A673 (cell line): ENCODE measurements around the gene MGAT5. TPM values are rescaled to one million over a fixed set of nuclear protein-coding genes. Genes with fewer than 3 reads are reported as not detected.
A peak's percentile ranks its signal among the peaks of the same experiment; 100 is the strongest.

Experiments used
- BruUV-seq: library from RNA; stranded (reverse); fragments of 400-500 nt; replicated peaks from 2 replicates; lab custom pipeline; 2021; lab: Mats Ljungman, UMichigan
- CTCF ChIA-PET: fragments of 300-600 bp; sonication (Branson Sonifier 250); formaldehyde crosslinking; loops from one replicate; lab custom pipeline; 2022; ENCODE audit warnings: antibody characterized with exemption; lab: Charles Lee
- POLR2A ChIA-PET: fragments of 300-600 bp; sonication (Branson Sonifier 250); formaldehyde crosslinking; loops from one replicate; lab custom pipeline; 2022; ENCODE audit warnings: antibody characterized with exemption; ENCODE audit not compliant: low non-redundant PET; lab: Charles Lee
- DNase-seq: peaks from one replicate; pipeline ENCODE4 v3.0.0-alpha.2; 2015; ENCODE audit warnings: low spot score
- H3K27ac ChIP-seq: fragments of 200-600 bp; sonication (generic); 2 replicates; pipeline ENCODE4 v1.5.1; 2016; ENCODE audit warnings: mixed run types, low read depth, mild to moderate bottlenecking, mixed read lengths, antibody characterized with exemption, low read length; ENCODE audit not compliant: poor library complexity, severe bottlenecking
- H3K27me3 ChIP-seq: fragments of 200-600 bp; sonication (generic); replicated peaks from 2 replicates; pipeline ENCODE4 v1.6.1; 2017; ENCODE audit warnings: mixed run types, low read depth, mild to moderate bottlenecking, mixed read lengths, antibody characterized with exemption, low read length; ENCODE audit not compliant: insufficient read depth, poor library complexity
- H3K36me3 ChIP-seq: fragments of 200-600 bp; sonication (generic); 2 replicates; pipeline ENCODE4 v1.6.1; 2016; ENCODE audit warnings: mixed run types, mild to moderate bottlenecking, mixed read lengths, antibody characterized with exemption, low read length; ENCODE audit not compliant: insufficient read depth, poor library complexity, severe bottlenecking
- H3K4me1 ChIP-seq: fragments of 200-600 bp; sonication (generic); 2 replicates; pipeline ENCODE4 v1.6.1; 2017; ENCODE audit warnings: mixed run types, mild to moderate bottlenecking, mixed read lengths, antibody characterized with exemption, low read length; ENCODE audit not compliant: insufficient read depth, poor library complexity, severe bottlenecking
- H3K4me3 ChIP-seq: fragments of 200-600 bp; sonication (generic); 2 replicates; pipeline ENCODE4 v1.5.1; 2016; ENCODE audit warnings: low read depth, mixed run types, mild to moderate bottlenecking, mixed read lengths, low read length; ENCODE audit not compliant: poor library complexity, severe bottlenecking
- H3K9me3 ChIP-seq: fragments of 200-600 bp; sonication (generic); 2 replicates; pipeline ENCODE4 v1.6.1; 2016; ENCODE audit warnings: mixed run types, low read depth, mild to moderate bottlenecking, mixed read lengths, antibody characterized with exemption, low read length; ENCODE audit not compliant: poor library complexity, severe bottlenecking
- EZH2 ChIP-seq: fragments of 200-600 bp; sonication (generic); IDR thresholded peaks from 2 replicates; pipeline ENCODE4 v1.6.1; 2017; ENCODE audit warnings: borderline replicate concordance, low read depth, mild to moderate bottlenecking, mixed read lengths, antibody characterized with exemption, low read length; ENCODE audit not compliant: poor library complexity, severe bottlenecking
- intact Hi-C: fragments of 100-400 bp; cut with micrococcal nuclease; formaldehyde crosslinking; loops from one replicate; pipeline ENCODE4 v1.10.0; 2022; ENCODE audit not compliant: unreplicated experiment
- total RNA-seq: library from RNA; stranded (reverse); gene quantifications from 2 replicates; pipeline ENCODE4 v1.2.3, GENCODE V29; 2021
- TF ChIP-seq, protein P1 (sequence below): fragments of 300-800, 200-600 bp; sonication (generic); conservative IDR thresholded peaks from 2 replicates; pipeline ENCODE4 v1.5.1; 2017; ENCODE audit warnings: low read depth, mild to moderate bottlenecking, antibody characterized with exemption, low read length, moderate library complexity, mixed read lengths

MGAT5 gene
- total RNA-seq, 1 experiment from 2014 or later: 11.0 TPM

DNA sequence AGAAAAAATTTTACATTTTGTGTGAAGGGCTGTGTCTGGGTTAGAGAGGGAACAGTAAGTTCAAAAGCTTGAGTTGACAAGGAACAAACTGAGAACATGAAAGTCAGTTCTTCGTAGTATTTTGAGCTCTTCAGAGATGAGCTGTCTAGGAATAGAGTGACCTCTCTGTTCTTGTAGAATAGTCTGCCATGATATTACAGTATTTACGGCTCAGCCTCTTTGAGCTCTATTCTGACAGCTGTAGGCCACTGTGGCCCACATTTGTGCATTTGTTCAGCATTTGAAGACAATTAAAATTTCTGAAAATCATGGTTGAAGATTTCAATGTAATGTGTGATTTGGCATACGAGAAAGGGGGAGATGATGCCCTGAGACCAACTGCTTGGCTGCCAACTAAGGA is 172.8 kb downstream of the MGAT5 start:
- Histone ChIP-seq H3K4me3 (no peak overlapping the region), H3K36me3 (no peaks in the 10 kb centered on the region), H3K9me3 (no peaks in the 10 kb centered on the region), H3K4me1 (no peaks in the 10 kb centered on the region), H3K27ac (no peak overlapping the region), H3K27me3 (no peaks in the 10 kb centered on the region)
- BruUV-seq: no TSS peak
- POLR2A ChIA-PET: no interaction called here
- DNase-seq: no peak
- TF ChIP-seq, protein P1, sequence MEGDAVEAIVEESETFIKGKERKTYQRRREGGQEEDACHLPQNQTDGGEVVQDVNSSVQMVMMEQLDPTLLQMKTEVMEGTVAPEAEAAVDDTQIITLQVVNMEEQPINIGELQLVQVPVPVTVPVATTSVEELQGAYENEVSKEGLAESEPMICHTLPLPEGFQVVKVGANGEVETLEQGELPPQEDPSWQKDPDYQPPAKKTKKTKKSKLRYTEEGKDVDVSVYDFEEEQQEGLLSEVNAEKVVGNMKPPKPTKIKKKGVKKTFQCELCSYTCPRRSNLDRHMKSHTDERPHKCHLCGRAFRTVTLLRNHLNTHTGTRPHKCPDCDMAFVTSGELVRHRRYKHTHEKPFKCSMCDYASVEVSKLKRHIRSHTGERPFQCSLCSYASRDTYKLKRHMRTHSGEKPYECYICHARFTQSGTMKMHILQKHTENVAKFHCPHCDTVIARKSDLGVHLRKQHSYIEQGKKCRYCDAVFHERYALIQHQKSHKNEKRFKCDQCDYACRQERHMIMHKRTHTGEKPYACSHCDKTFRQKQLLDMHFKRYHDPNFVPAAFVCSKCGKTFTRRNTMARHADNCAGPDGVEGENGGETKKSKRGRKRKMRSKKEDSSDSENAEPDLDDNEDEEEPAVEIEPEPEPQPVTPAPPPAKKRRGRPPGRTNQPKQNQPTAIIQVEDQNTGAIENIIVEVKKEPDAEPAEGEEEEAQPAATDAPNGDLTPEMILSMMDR: no peak
- no peak for TF ChIP-seq EZH2
- CTCF ChIA-PET: interaction anchor here (0.6 to 1.1 kb wide), 2 partner anchors 24 to 275 kb away, joined by 4 to 5 read pairs; no protein-coding TSS in a partner anchor
- intact Hi-C loops: no loop called here

DNA sequence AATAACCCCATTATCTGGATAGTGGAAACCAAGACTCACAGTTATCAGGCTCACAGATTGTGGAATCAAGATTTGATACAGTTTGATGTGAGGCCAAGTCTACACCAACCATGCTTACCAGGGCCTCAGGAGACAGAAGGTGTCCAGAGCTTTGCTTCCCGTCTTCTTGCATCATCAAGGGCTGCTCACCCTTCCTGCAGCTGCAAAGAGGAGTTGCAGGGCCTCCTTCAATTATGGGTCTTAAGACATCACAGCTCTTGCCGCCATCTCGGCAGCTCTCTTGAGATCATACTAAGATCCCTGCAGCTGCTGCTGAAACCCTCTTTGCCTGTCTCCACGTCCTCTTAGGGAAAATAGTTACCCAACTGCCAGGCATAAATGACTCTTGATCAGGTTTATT is 176.0 kb downstream of the MGAT5 start:
- Histone ChIP-seq H3K9me3 (no peaks in the 10 kb centered on the region), H3K27ac (no peak overlapping the region), H3K4me1 (no peaks in the 10 kb centered on the region), H3K27me3 (no peaks in the 10 kb centered on the region), H3K36me3 (no peaks in the 10 kb centered on the region), H3K4me3 (no peak overlapping the region)
- intact Hi-C loops: no loop called here
- ChIA-PET POLR2A (interaction anchor here (0.7 kb wide), 1 partner anchor 312 kb away, joined by 4 read pairs; no protein-coding TSS in a partner anchor), CTCF (no interaction called here)
- TF ChIP-seq EZH2: no peak
- TF ChIP-seq, protein P1: no peak
- BruUV-seq: no TSS peak
- no peak for DNase-seq

DNA sequence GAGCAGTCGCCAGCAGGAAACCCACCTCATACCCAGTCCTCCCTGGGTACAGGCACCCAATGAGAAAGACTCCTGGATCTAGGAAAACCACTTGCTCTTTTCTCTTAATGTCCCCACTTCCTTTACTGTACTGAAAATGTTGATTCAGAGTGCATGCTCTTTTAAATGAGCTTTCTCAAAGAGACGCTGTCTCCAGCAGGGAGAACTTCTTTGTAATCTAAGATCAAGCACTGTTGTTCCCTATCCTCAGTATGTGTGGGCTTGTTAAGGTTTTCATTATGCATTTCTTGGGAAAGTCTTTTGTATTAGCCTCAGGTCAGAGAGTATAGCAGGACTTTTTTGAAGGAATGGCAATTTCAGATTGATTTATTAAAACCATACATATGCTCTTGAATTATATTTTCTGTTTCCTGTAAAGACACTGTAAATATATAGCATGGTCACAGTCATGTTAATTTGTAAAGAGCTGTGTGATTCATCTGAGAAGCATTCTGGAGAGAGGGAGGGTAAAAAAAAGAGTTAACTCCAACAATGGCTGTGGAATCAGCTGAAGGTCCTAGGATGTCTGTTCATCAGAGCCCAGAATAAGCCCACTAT is 178.1 kb downstream of the MGAT5 start:
- peak; percentile 28 for DNase-seq
- intact Hi-C loops: no loop called here
- no peaks in the 10 kb centered on the region for H3K9me3 ChIP-seq
- no peak for TF ChIP-seq EZH2
- TF ChIP-seq, protein P1: no peak
- no peaks in the 10 kb centered on the region for H3K27me3 ChIP-seq
- H3K27ac ChIP-seq: no peak overlapping the region
- POLR2A ChIA-PET: no interaction called here
- CTCF ChIA-PET: no interaction called here
- no peak overlapping the region for H3K4me3 ChIP-seq
- H3K4me1 ChIP-seq: no peaks in the 10 kb centered on the region
- no TSS peak for BruUV-seq
- no peaks in the 10 kb centered on the region for H3K36me3 ChIP-seq
